ENCODE measurements around the gene SLC6A18.

The SLC6A18 gene

DNA sequence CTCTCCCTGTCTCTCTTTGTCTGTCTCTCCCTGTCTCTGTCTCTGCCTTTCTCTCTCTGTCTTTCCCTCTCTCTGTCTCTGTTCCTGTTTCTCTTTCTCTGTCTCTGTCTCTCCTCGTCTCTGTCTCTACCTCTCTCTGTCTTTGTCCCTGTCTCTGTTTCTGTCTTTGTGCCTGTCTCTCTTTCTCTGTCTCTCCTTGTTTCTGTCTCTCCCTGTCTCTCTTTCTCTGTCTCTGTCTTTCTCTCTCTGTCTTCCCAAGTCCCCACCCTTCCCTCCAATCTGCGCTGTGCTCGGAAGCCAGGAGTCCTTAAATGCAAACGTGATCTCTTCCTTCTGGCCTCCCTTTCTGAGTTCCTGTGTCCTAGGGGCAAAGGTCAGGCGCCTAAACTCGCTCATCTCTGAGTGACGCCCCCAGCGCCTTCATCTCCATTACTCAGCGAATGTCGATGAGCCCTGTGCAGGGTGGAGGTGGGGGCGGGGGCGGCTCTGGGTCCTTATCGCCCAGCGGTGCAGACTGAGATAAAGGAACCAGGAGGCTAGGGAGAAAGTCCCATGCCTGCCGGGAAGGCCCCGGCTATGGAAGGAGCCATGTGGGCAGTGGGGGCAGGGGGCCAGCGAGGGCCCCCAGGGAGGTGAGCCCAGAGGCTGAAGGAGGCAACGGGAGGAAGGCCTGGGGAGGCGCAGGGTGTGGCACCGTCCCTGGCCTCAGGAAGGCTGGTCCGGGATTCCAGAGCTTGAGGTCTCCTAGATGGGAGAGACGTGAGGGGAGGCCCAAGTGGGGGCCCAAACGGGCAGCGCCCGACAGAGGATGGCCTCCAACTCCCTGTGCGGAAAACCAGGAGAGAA, 25.3 kb upstream of the SLC6A18 start:
- TF ChIP-seq, protein P1, sequence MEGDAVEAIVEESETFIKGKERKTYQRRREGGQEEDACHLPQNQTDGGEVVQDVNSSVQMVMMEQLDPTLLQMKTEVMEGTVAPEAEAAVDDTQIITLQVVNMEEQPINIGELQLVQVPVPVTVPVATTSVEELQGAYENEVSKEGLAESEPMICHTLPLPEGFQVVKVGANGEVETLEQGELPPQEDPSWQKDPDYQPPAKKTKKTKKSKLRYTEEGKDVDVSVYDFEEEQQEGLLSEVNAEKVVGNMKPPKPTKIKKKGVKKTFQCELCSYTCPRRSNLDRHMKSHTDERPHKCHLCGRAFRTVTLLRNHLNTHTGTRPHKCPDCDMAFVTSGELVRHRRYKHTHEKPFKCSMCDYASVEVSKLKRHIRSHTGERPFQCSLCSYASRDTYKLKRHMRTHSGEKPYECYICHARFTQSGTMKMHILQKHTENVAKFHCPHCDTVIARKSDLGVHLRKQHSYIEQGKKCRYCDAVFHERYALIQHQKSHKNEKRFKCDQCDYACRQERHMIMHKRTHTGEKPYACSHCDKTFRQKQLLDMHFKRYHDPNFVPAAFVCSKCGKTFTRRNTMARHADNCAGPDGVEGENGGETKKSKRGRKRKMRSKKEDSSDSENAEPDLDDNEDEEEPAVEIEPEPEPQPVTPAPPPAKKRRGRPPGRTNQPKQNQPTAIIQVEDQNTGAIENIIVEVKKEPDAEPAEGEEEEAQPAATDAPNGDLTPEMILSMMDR (IDR thresholded peaks at IDR 0.05; ENCODE audit: borderline replicate concordance, insufficient read depth, low read depth, low read length) = no peak
- H3K4me3 ChIP-seq (ENCODE audit: low read depth, low read length) = no peak overlapping the region

DNA sequence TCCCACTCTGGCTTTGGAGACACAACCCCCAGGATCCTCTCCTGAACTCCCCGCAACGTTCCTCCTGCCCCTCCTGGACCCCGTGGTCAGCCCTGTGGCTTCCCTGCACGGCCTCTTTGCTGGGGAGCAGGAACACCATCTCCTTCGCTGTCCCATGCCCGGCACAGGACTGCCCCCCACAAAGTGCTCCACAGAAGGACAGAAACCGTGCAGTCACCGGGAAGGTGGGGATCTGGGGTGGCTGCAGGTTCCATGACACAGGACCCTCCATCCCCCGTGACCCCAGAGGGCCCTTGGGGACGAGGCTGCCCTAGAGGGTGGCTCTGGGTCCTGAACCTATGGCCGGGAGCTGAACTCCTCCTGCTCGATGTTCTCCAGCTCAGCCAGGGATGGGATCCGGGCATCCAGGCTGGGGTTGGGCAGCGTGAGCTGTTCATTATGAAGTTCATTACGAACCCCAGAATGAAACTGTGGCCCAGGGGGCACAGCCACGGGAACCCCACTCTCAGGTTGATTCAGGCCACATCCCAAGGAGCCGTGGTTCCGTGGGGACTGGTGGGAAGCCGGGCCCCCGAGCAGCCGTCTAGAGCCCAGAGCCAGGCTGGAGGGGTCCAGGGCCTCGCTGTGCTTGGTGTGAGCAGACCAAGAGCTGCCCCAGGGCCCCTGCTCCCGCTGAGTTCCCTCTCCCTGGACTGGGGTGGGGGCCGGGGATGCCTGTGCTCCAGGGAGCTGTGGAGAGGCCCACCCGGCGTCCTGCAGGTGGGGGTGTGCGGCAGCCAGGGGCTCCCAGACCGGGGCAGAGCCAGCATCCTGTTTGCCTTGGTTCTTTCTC, 24.5 kb upstream of the SLC6A18 start:
- TF ChIP-seq, protein P1 (IDR thresholded peaks at IDR 0.05; ENCODE audit: borderline replicate concordance, insufficient read depth, low read depth, low read length) = no peak
- H3K4me3 ChIP-seq (ENCODE audit: low read depth, low read length) = no peak overlapping the region

DNA sequence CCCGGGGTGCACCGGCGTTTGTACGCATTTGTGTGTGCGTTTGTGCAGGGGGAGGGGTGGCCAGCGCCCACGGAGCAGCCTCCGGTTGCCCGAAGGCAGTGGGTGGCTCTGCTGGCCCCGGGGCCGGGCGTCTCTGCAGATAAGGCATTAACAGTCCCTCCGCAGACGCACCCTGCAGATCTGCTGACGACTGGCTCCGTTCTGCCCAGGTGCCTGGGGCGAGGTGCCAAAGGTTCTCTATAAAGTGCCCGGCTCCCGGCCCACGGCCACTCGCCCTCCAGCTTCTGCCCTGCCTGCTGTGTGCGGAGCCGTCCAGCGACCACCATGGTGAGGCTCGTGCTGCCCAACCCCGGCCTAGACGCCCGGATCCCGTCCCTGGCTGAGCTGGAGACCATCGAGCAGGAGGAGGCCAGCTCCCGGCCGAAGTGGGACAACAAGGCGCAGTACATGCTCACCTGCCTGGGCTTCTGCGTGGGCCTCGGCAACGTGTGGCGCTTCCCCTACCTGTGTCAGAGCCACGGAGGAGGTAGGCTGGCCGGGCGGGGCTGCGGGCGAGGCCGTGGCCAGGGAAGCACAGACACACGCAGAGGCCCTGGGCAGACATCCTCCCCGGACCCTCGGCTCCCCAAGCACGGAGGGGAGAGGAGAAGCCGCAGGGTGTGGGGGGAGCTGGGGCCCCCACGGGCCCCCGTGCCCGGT, 23.7 kb upstream of the SLC6A18 start, which contains the start of gene SLC6A19:
Gene SLC6A19 (plus strand): TSS at position 269 of the 699 bp plus-strand sequence. CDS start 56 bp downstream, at position 325.
- no peak within 1 kb of the TSS for H3K4me3 ChIP-seq (ENCODE audit: low read depth, low read length)
- TF ChIP-seq, protein P1 (IDR thresholded peaks at IDR 0.05; ENCODE audit: borderline replicate concordance, insufficient read depth, low read depth, low read length) = no peak

DNA sequence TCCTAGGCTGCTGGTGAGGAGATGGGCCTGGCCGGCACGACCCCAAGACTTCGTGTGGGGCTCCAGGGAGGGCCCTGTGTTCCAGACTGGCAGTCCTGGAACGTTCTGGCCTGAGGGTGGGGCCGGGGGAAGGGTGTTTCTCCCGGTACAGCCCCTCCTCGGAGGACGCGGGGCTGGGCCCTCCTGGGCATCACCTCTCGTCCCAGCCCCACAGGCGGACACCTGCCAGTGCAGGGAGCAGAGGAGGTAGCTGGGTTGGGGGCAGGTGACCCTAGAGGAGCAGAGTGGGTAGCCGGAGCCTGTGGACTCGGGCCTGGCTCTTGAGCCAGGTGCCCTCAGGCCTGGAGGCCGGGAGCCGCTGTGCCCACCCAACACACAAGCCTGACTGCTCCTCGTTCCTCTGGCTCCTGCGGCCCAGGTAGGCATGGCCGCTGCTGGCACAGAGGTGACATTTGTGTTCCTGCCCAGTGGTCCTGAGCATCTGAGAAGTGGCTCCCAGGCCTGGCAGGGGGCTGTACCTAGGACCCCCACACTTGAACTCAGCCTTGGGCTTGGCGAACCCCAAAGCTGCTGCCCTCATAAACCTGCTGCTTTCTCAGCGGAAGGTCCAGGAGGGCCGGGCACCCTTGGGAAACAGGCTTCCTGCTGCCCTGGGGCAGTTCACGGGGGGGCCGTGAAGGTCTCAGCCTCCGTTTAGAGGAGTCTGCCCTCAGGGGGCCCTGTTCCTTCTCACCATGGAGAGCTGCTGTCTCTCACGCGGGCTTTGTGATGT, 23.0 kb upstream of the SLC6A18 start:
- no peak overlapping the region for H3K4me3 ChIP-seq (ENCODE audit: low read depth, low read length)
- TF ChIP-seq, protein P1 (IDR thresholded peaks at IDR 0.05; ENCODE audit: borderline replicate concordance, insufficient read depth, low read depth, low read length) = no peak

DNA sequence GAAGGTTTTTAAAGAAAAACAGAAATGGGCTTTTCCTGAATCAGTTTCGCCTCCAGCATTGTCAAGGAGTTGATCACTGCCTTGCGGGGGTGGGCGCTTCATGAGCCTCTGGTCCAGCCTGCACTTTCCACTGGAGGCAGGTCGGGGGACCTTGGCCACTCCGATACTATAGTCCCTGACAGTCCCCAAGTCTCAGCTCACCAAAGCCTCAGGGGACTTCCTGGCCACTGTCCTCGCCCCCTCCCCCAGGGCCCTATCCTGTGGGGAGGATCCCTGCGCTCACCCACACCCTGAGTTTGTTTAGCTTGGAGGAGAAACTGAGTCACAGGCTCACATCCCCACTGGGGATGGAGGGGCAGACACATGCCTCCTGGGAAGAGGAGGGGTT, 22.4 kb upstream of the SLC6A18 start:
- no peak overlapping the region for H3K4me3 ChIP-seq (ENCODE audit: low read depth, low read length)
- TF ChIP-seq, protein P1 (IDR thresholded peaks at IDR 0.05; ENCODE audit: borderline replicate concordance, insufficient read depth, low read depth, low read length) = no peak

DNA sequence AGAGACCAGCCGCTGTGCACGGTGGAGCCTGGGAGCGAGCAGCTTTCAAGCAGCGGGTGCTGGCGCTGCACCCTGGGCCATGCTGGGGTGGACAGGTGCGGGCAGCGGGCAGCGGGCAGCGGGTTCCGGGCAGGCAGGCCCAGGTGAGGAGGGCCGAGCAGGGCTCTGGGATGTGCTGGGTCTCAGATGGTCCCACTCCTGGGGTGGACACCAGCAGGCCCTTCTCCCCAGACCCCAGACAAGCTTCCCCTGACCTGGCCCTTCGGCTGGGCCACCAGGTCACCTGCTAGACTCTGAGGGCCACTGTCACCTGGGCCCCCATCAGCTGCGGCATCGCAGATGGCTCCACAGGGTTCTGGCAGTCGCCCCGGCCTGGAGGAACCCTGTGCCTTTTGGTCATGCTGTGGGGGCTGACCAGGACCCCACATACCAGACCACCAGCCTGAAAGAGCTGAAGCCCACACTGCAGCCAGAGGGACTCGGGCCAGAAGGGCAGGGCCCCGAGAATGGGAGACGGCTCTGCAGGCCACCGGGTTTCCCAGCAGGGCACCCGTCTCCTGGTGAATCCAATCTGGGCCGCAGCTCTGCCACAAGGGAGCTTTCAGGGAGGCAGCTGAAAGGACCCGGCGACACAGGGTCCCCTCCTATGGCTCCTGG, 21.7 kb upstream of the SLC6A18 start:
- TF ChIP-seq, protein P1 (IDR thresholded peaks at IDR 0.05; ENCODE audit: borderline replicate concordance, insufficient read depth, low read depth, low read length) = no peak
- no peak overlapping the region for H3K4me3 ChIP-seq (ENCODE audit: low read depth, low read length)

Data from GM12875 (cell line).